ENCODE measurements around the gene RBMS1. TPM values are rescaled to one million over a fixed set of nuclear protein-coding genes. Genes with fewer than 3 reads are reported as not detected.
"Not testable (repeated sequence)": the region's sequence is repeated elsewhere in the genome, so short reads cannot be mapped to it uniquely, and the experiment has no call there.

The RBMS1 gene
- total RNA-seq, 4 donors from 2014 or later, result 26.3 to 52.5 (median 37.5) TPM

- no peak for TF ChIP-seq CTCF (IDR thresholded peaks at IDR 0.05)
- 75 to 82% methylated on average over 4 of the region's 4 CpGs for WGBS, 2 donors
- DNase-seq, result no peak
- Histone ChIP-seq H3K36me3 (no peaks in the 10 kb centered on the region), H3K27ac (peak overlapping the region in 1 of 4 donors; percentile 3), H3K27me3 (no peaks in the 10 kb centered on the region), H3K9me3 (peaks cover 0 to 4% (median 0%) of the 10 kb centered on the region in 3 donors), H3K4me1 (peaks cover 0 to 40% (median 7%) of the 10 kb centered on the region in 3 donors), H3K4me3 (no peak overlapping the region)
- intact Hi-C loops (cut with DNase I), result no loop called here
Measured at GRCh38 chr2:160425434-160426151, 68.0 kb downstream of the RBMS1 start.

GRCh38 chr2:160423126-160423525 is 70.5 kb downstream of the RBMS1 start:
- intact Hi-C loops (cut with DNase I), result no loop called here
- no peak overlapping the region for H3K27ac ChIP-seq
- no peak for DNase-seq
- H3K4me1 ChIP-seq, result peaks cover 0 to 38% (median 0%) of the 10 kb centered on the region in 3 donors
- H3K4me3 ChIP-seq, result no peak overlapping the region
- TF ChIP-seq CTCF (IDR thresholded peaks at IDR 0.05), result no peak
- no peaks in the 10 kb centered on the region for H3K9me3 ChIP-seq
- H3K36me3 ChIP-seq, result no peaks in the 10 kb centered on the region
- no peaks in the 10 kb centered on the region for H3K27me3 ChIP-seq
- 68 to 73% methylated on average over 4 of the region's 4 CpGs for WGBS, 2 donors

- H3K27ac ChIP-seq; DNase-seq; H3K27me3 ChIP-seq; H3K9me3 ChIP-seq; intact Hi-C loops (cut with DNase I); H3K4me3 ChIP-seq; H3K36me3 ChIP-seq: not testable (repeated sequence)
- H3K4me1 ChIP-seq, result peaks cover 0 to 40% (median 0%) of the 10 kb centered on the region in 3 donors
- WGBS, 2 donors, result 77 to 78% methylated on average over 3 of the region's 3 CpGs
Measured at GRCh38 chr2:160421646-160422501, 71.7 kb downstream of the RBMS1 start.

- no peak for DNase-seq
- Histone ChIP-seq H3K27me3 (no peaks in the 10 kb centered on the region), H3K9me3 (no peaks in the 10 kb centered on the region), H3K4me3 (no peak overlapping the region), H3K4me1 (peaks cover 0 to 37% (median 0%) of the 10 kb centered on the region in 3 donors), H3K36me3 (no peaks in the 10 kb centered on the region), H3K27ac (peak overlapping the region in 1 of 4 donors; percentile 24)
- TF ChIP-seq POLR2A (IDR thresholded peaks at IDR 0.05) (no peak), CTCF (IDR thresholded peaks at IDR 0.05) (no peak)
- 87 to 95% methylated on average over 4 of the region's 4 CpGs for WGBS, 2 donors
- intact Hi-C loops (cut with DNase I), result no loop called here
Measured at GRCh38 chr2:160420711-160421110, 72.9 kb downstream of the RBMS1 start.

GRCh38 chr2:160419776-160420505 is 73.7 kb downstream of the RBMS1 start:
- TF ChIP-seq CTCF (IDR thresholded peaks at IDR 0.05) (no peak), POLR2A (IDR thresholded peaks at IDR 0.05) (no peak)
- Histone ChIP-seq H3K27me3 (no peaks in the 10 kb centered on the region), H3K27ac (peak overlapping the region in 2 of 4 donors; percentile 22 to 24), H3K4me1 (peaks cover 0 to 34% (median 0%) of the 10 kb centered on the region in 3 donors), H3K36me3 (no peaks in the 10 kb centered on the region), H3K4me3 (no peak overlapping the region), H3K9me3 (no peaks in the 10 kb centered on the region)
- no peak for DNase-seq
- intact Hi-C loops (cut with DNase I), result no loop called here
- WGBS, 2 donors, result 50 to 53% methylated on average over 3 of the region's 3 CpGs

Data from esophagus squamous epithelium (tissue), 5 donors.